K562 (cell line): ENCODE data around the gene ADGRB2.

Source experiments
- CHD2 ChIP-seq: IDR thresholded peaks from 2 replicates; pipeline ENCODE4 v1.6.1; 2011; ENCODE audit warnings: low read depth, low read length
- E2F6 ChIP-seq, 2 experiments: IDR thresholded peaks; 2 replicates each; pipeline ENCODE4 v1.6.1; 2011; ENCODE audit warnings: borderline replicate concordance in 1 of 2, control low read depth in 1 of 2, low read depth in 1 of 2, low read length in 1 of 2, mild to moderate bottlenecking in 1 of 2, mixed read lengths in 1 of 2, moderate library complexity in 1 of 2; ENCODE audit not compliant: insufficient read depth in 1 of 2, insufficient read length in 1 of 2, poor library complexity in 1 of 2, severe bottlenecking in 1 of 2; ENCODE audit errors: extremely low read depth in 1 of 2
- ESRRA ChIP-seq: fragments of 450-650 bp; IDR thresholded peaks from 2 replicates; pipeline ENCODE4 v1.6.1; 2014; ENCODE audit warnings: low read depth, mild to moderate bottlenecking, moderate library complexity, borderline replicate concordance
- HDAC8 ChIP-seq: fragments of 450-650 bp; IDR thresholded peaks from 2 replicates; pipeline ENCODE4 v1.6.1; 2016; ENCODE audit warnings: mild to moderate bottlenecking, missing genetic modification characterization, moderate library complexity, missing compliant biosample characterization
- JUN ChIP-seq, 2 experiments: sonication (generic) in 1 of 2; formaldehyde crosslinking in 1 of 2; IDR thresholded peaks; 2 replicates each; pipeline versions ENCODE4 v1.6.1 to v1.8.0; 2012 to 2022; ENCODE audit warnings: borderline replicate concordance in 2 of 2, mild to moderate bottlenecking in 2 of 2, improper control_type of control experiment in 1 of 2, low read depth in 1 of 2, low read length in 1 of 2, missing genetic modification reagents in 1 of 2
- JUNB ChIP-seq: fragments of 450-650 bp; formaldehyde crosslinking; conservative IDR thresholded peaks from 2 replicates; pipeline ENCODE4 v1.4.0; 2020; ENCODE audit warnings: mild to moderate bottlenecking
- MTA3 ChIP-seq: fragments of 450-650 bp; formaldehyde crosslinking; IDR thresholded peaks from 2 replicates; pipeline ENCODE4 v1.6.1; 2017; ENCODE audit warnings: mild to moderate bottlenecking, borderline replicate concordance
- MXI1 ChIP-seq: IDR thresholded peaks from 2 replicates; pipeline ENCODE4 v1.6.1; 2011; ENCODE audit warnings: low read depth, mild to moderate bottlenecking, improper control_type of control experiment, low read length
- POLR2A ChIP-seq: fragments of 450-650 bp; conservative IDR thresholded peaks from 2 replicates; pipeline ENCODE4 v1.6.1; 2016
- POLR2AphosphoS5 ChIP-seq: IDR thresholded peaks from 2 replicates; pipeline ENCODE4 v1.6.1; 2011; ENCODE audit warnings: mild to moderate bottlenecking, low read depth, low read length, moderate library complexity; ENCODE audit not compliant: control insufficient read depth, insufficient read depth
- ZBTB11 ChIP-seq, 3 experiments: fragments of 200-800 bp in 1 of 3; fragments of 250-450 bp in 1 of 3; fragments of 450-650 bp in 1 of 3; sonication (Bioruptor Pico) in 1 of 3; sonication (Bioruptor generic) in 1 of 3; formaldehyde crosslinking in 1 of 3; IDR thresholded peaks; 2 replicates each; pipeline versions ENCODE4 v1.6.1 to v1.8.0; 2016 to 2022; ENCODE audit warnings: mild to moderate bottlenecking in 2 of 3, missing genetic modification characterization in 2 of 3, missing compliant biosample characterization in 1 of 3, moderate library complexity in 1 of 3
- ZBTB33 ChIP-seq: sonication (generic); formaldehyde crosslinking; IDR thresholded peaks from 2 replicates; pipeline ENCODE4 v1.8.1; 2023; ENCODE audit warnings: mild to moderate bottlenecking, missing genetic modification reagents
- ZFP1 ChIP-seq: fragments of 450-650 bp; formaldehyde crosslinking; IDR thresholded peaks from 2 replicates; pipeline ENCODE4 v1.4.0; 2020; ENCODE audit warnings: mild to moderate bottlenecking, mixed read lengths
- ZNF347 ChIP-seq: fragments of 450-650 bp; formaldehyde crosslinking; IDR thresholded peaks from 2 replicates; pipeline ENCODE4 v1.4.0; 2020; ENCODE audit warnings: low read depth, mild to moderate bottlenecking, moderate library complexity

- TF ChIP-seq ZBTB33: no peak
- no peak for TF ChIP-seq ZFP1
- TF ChIP-seq CHD2: no peak
- TF ChIP-seq JUN (IDR thresholded peaks at IDR 0.05; ENCODE audit: borderline replicate concordance, low read depth, low read length): no peak
- TF ChIP-seq JUN (CRISPR knock-in tag; IDR thresholded peaks at IDR 0.05; ENCODE audit: borderline replicate concordance): no peak
- TF ChIP-seq HDAC8 (tag): no peak
- no peak for TF ChIP-seq ZBTB11 (CRISPR knock-in tag; IDR thresholded peaks at IDR 0.05)
- TF ChIP-seq E2F6 (IDR thresholded peaks at IDR 0.05; ENCODE audit: borderline replicate concordance in 1 of 2, extremely low read depth in 1 of 2, insufficient read depth in 1 of 2, insufficient read length in 1 of 2, low read depth in 1 of 2, low read length in 1 of 2, poor library complexity in 1 of 2, severe bottlenecking in 1 of 2): no peak
- no peak for TF ChIP-seq POLR2A
- TF ChIP-seq MTA3: no peak
- no peak for TF ChIP-seq POLR2AphosphoS5
- TF ChIP-seq JUNB: no peak
- no peak for TF ChIP-seq ESRRA
- TF ChIP-seq ZNF347 (CRISPR knock-in tag): no peak
- no peak for TF ChIP-seq MXI1
Measured at GRCh38 chr1:31792541-31792940, 28.4 kb upstream of the ADGRB2 start.
